Adrenal gland (tissue), 5 donors: ENCODE measurements around the gene RTEL1.

Experiments
- CTCF ChIP-seq, 6 experiments: fragments of 450-650 bp in 4 of 6; fragments of 200-600 bp in 2 of 6; sonication (generic) in 1 of 6; IDR thresholded peaks; 1 replicate in 5 of 6; 2 replicates in 1 of 6; pipeline versions ENCODE4 v1.5.1 to v1.8.0; 2016 to 2021; ENCODE audit warnings: antibody characterized with exemption in 6 of 6, mild to moderate bottlenecking in 2 of 6, moderate library complexity in 1 of 6
- POLR2A ChIP-seq, 2 donors: fragments of 450-650 bp; IDR thresholded peaks; one replicate each; pipeline ENCODE4 v1.6.1; 2017; ENCODE audit warnings: antibody characterized with exemption in 2 of 2, mild to moderate bottlenecking in 2 of 2, moderate library complexity in 1 of 2
- donor health status: DM: no; HTN: no; CAD: no.

- TF ChIP-seq CTCF (IDR thresholded peaks at IDR 0.05) (no peak), POLR2A (IDR thresholded peaks at IDR 0.05) (no peak)
Measured at GRCh38 chr20:63702036-63702665, 44.0 kb downstream of the RTEL1 start.
